CD4-positive, alpha-beta T cell treated with Interleukin-15 for 1 hour (primary cell): ENCODE results near the gene GLI1.
"Not testable (repeated sequence)": the region's sequence is repeated elsewhere in the genome, so short reads cannot be mapped to it uniquely, and the experiment has no call there.

Experiments used
- DNase-seq: peaks from one replicate; pipeline ENCODE4 v3.0.0-alpha.2; 2020

The GLI1 gene

GRCh38 chr12:57500213-57500612 is 40.6 kb downstream of the GLI1 start:
- no peak for DNase-seq

- not testable (repeated sequence) for DNase-seq
Measured at GRCh38 chr12:57502311-57502969, 42.9 kb downstream of the GLI1 start.

GRCh38 chr12:57506541-57506940 is 47.0 kb downstream of the GLI1 start:
- DNase-seq, result not testable (repeated sequence)

- not testable (repeated sequence) for DNase-seq
Measured at GRCh38 chr12:57507796-57508195, 48.2 kb downstream of the GLI1 start.

GRCh38 chr12:57511161-57511560 is 51.6 kb downstream of the GLI1 start:
- DNase-seq, result no peak

GRCh38 chr12:57511588-57512325 is 52.2 kb downstream of the GLI1 start:
- DNase-seq, result no peak

- no peak for DNase-seq
Measured at GRCh38 chr12:57512665-57513064, 53.1 kb downstream of the GLI1 start.

- DNase-seq, result no peak
Measured at GRCh38 chr12:57513266-57513665, 53.7 kb downstream of the GLI1 start.

- DNase-seq, result not testable (repeated sequence)
Measured at GRCh38 chr12:57513677-57514076, 54.1 kb downstream of the GLI1 start.

- not testable (repeated sequence) for DNase-seq
Measured at GRCh38 chr12:57514246-57514645, 54.7 kb downstream of the GLI1 start.

- no peak for DNase-seq
Measured at GRCh38 chr12:57514720-57515407, 55.3 kb downstream of the GLI1 start.

GRCh38 chr12:57515408-57515933 is 55.9 kb downstream of the GLI1 start:
- DNase-seq, result no peak

GRCh38 chr12:57515934-57516541 is 56.5 kb downstream of the GLI1 start:
- DNase-seq, result no peak

- DNase-seq, result no peak
Measured at GRCh38 chr12:57516617-57517153, 57.1 kb downstream of the GLI1 start.

- DNase-seq, result no peak
Measured at GRCh38 chr12:57517187-57517586, 57.6 kb downstream of the GLI1 start.

- DNase-seq, result not testable (repeated sequence)
Measured at GRCh38 chr12:57517718-57518117, 58.1 kb downstream of the GLI1 start.

GRCh38 chr12:57518176-57518919 is 58.8 kb downstream of the GLI1 start:
- no peak for DNase-seq

GRCh38 chr12:57518920-57519795 is 59.6 kb downstream of the GLI1 start:
- DNase-seq, result peak; percentile 17

- DNase-seq, result peak; percentile 38
Measured at GRCh38 chr12:57519796-57520052, 60.1 kb downstream of the GLI1 start.

GRCh38 chr12:57520053-57520818 is 60.7 kb downstream of the GLI1 start, which contains the start of gene DDIT3:
Gene DDIT3, minus strand, starts transcription at chr12:57520514. Its CDS starts 3,108 bp downstream, at chr12:57517406.
- peak; percentile 100 for DNase-seq
